Vagina (tissue), 2 donors: ENCODE measurements around the gene SALL1. TPM values are rescaled to one million over a fixed set of nuclear protein-coding genes. Genes with fewer than 3 reads are reported as not detected.

ENCODE experiments used
- DNase-seq, 2 donors: peaks; one replicate each; pipeline ENCODE4 v3.0.0-alpha.2; 2017; ENCODE audit errors: extremely low spot score in 2 of 2
- H3K27ac ChIP-seq: fragments of 200-600 bp; sonication (generic); one replicate; pipeline ENCODE4 v1.5.1; 2019
- H3K27me3 ChIP-seq: fragments of 200-600 bp; sonication (generic); one replicate; pipeline ENCODE4 v1.5.1; 2019
- H3K36me3 ChIP-seq, 2 donors: fragments of 200-600 bp; sonication (generic); one replicate each; pipeline ENCODE4 v1.5.1; 2017 to 2019
- H3K4me1 ChIP-seq: fragments of 200-600 bp; sonication (generic); one replicate; pipeline ENCODE4 v1.5.1; 2019
- H3K4me3 ChIP-seq, 2 donors: fragments of 200-600 bp; sonication (generic); 1 replicate in 1 of 2; 2 replicates in 1 of 2; pipeline ENCODE4 v1.5.1; 2016 to 2019
- H3K9me3 ChIP-seq: fragments of 200-600 bp; sonication (generic); one replicate; pipeline ENCODE4 v1.5.1; 2019
- POLR2A ChIP-seq, 2 donors: fragments of 450-650 bp; IDR thresholded peaks; one replicate each; pipeline ENCODE4 v1.6.1; 2017; ENCODE audit warnings: antibody characterized with exemption in 2 of 2, mild to moderate bottlenecking in 2 of 2, moderate library complexity in 2 of 2
- POLR2AphosphoS5 ChIP-seq, 2 donors: sonication (generic); formaldehyde crosslinking; IDR thresholded peaks; one replicate each; pipeline ENCODE4 v1.9.0; 2017; ENCODE audit warnings: antibody characterized with exemption in 2 of 2, mild to moderate bottlenecking in 2 of 2, low read depth in 1 of 2; ENCODE audit not compliant: insufficient read depth in 1 of 2
- intact Hi-C: fragments of 100-400 bp; cut with DNase I; formaldehyde crosslinking; loops from one replicate; pipeline ENCODE4 v1.15.1; 2023
- total RNA-seq: library from RNA; depleted of rRNA; stranded (reverse); fragments of >200 nt; gene quantifications from one replicate; pipeline ENCODE4 v1.2.3, GENCODE V29; 2016
- TF ChIP-seq, protein P1 (sequence below), 3 experiments: fragments of 450-650 bp in 2 of 3; fragments of 200-600 bp in 1 of 3; sonication (generic) in 1 of 3; IDR thresholded peaks; one replicate each; pipeline ENCODE4 v1.5.1; 2017 to 2019; ENCODE audit warnings: antibody characterized with exemption in 3 of 3, mild to moderate bottlenecking in 2 of 3, moderate library complexity in 2 of 3

SALL1 gene
- total RNA-seq, 1 donor from 2014 or later: 6.9 TPM

DNA sequence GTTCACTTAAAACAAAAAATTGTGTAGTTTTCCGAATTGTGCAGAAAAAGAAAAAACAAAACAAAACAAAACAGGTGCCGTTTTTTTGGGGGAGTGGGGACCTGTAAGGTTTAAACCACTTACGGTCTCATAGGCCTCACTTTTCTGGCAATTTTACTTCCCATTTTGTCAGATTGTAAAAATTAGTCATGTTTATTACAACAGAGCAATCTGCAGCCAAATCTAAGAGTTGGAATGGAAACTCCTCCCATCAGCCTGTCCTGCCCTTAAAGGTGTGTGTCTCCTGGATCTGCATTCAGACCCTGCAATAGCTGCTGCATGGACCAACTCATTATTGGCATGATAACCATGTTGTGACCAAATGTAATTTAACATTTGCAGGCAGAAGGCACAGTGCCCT is 8.2 kb upstream of the SALL1 start:
- TF ChIP-seq, protein P1, sequence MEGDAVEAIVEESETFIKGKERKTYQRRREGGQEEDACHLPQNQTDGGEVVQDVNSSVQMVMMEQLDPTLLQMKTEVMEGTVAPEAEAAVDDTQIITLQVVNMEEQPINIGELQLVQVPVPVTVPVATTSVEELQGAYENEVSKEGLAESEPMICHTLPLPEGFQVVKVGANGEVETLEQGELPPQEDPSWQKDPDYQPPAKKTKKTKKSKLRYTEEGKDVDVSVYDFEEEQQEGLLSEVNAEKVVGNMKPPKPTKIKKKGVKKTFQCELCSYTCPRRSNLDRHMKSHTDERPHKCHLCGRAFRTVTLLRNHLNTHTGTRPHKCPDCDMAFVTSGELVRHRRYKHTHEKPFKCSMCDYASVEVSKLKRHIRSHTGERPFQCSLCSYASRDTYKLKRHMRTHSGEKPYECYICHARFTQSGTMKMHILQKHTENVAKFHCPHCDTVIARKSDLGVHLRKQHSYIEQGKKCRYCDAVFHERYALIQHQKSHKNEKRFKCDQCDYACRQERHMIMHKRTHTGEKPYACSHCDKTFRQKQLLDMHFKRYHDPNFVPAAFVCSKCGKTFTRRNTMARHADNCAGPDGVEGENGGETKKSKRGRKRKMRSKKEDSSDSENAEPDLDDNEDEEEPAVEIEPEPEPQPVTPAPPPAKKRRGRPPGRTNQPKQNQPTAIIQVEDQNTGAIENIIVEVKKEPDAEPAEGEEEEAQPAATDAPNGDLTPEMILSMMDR (IDR thresholded peaks at IDR 0.05): no peak
- TF ChIP-seq POLR2AphosphoS5 (IDR thresholded peaks at IDR 0.05; ENCODE audit: insufficient read depth in 1 of 2, low read depth in 1 of 2) (no peak), POLR2A (IDR thresholded peaks at IDR 0.05) (no peak)
- intact Hi-C loops: no loop called here
- no peaks in the 10 kb centered on the region for H3K9me3 ChIP-seq
- H3K4me3 ChIP-seq: no peak overlapping the region
- H3K4me1 ChIP-seq: peaks cover 18% of the 10 kb centered on the region
- no peak for DNase-seq
- H3K27ac ChIP-seq: peak overlapping the region; percentile 45
- H3K27me3 ChIP-seq: no peaks in the 10 kb centered on the region
- H3K36me3 ChIP-seq: no peaks in the 10 kb centered on the region

GRCh38 chr16:51157698-51158097 is 6.6 kb upstream of the SALL1 start:
- no peak overlapping the region for H3K4me3 ChIP-seq
- no peaks in the 10 kb centered on the region for H3K9me3 ChIP-seq
- peaks cover 18% of the 10 kb centered on the region for H3K4me1 ChIP-seq
- DNase-seq: no peak
- intact Hi-C loops: no loop called here
- peak overlapping the region; percentile 92 for H3K27ac ChIP-seq
- no peaks in the 10 kb centered on the region for H3K36me3 ChIP-seq
- no peaks in the 10 kb centered on the region for H3K27me3 ChIP-seq
- TF ChIP-seq POLR2A (IDR thresholded peaks at IDR 0.05): no peak
- TF ChIP-seq POLR2AphosphoS5 (IDR thresholded peaks at IDR 0.05; ENCODE audit: insufficient read depth in 1 of 2, low read depth in 1 of 2): no peak
- TF ChIP-seq, protein P1 (IDR thresholded peaks at IDR 0.05): no peak

- peak overlapping the region; percentile 92 for H3K27ac ChIP-seq
- H3K4me1 ChIP-seq: peaks cover 12% of the 10 kb centered on the region
- H3K27me3 ChIP-seq: no peaks in the 10 kb centered on the region
- intact Hi-C loops: no loop called here
- no peak for DNase-seq
- peak overlapping the region in 1 of 2 donors; percentile 67 for H3K4me3 ChIP-seq
- no peak for TF ChIP-seq POLR2A (IDR thresholded peaks at IDR 0.05)
- TF ChIP-seq POLR2AphosphoS5 (IDR thresholded peaks at IDR 0.05; ENCODE audit: insufficient read depth in 1 of 2, low read depth in 1 of 2): no peak
- TF ChIP-seq, protein P1 (IDR thresholded peaks at IDR 0.05): no peak
- no peaks in the 10 kb centered on the region for H3K36me3 ChIP-seq
- no peaks in the 10 kb centered on the region for H3K9me3 ChIP-seq
Observed at GRCh38 chr16:51156807-51157200, 5.7 kb upstream of the SALL1 start.

GRCh38 chr16:51155820-51156806 is 5.0 kb upstream of the SALL1 start:
- no peaks in the 10 kb centered on the region for H3K36me3 ChIP-seq
- intact Hi-C loops: no loop called here
- H3K4me1 ChIP-seq: peaks cover 12% of the 10 kb centered on the region
- H3K4me3 ChIP-seq: peak overlapping the region; percentile 56 to 67
- no peaks in the 10 kb centered on the region for H3K27me3 ChIP-seq
- DNase-seq: no peak
- TF ChIP-seq POLR2AphosphoS5 (IDR thresholded peaks at IDR 0.05; ENCODE audit: insufficient read depth in 1 of 2, low read depth in 1 of 2): peak in 1 of 2 donors; percentile 10
- no peak for TF ChIP-seq POLR2A (IDR thresholded peaks at IDR 0.05)
- H3K27ac ChIP-seq: peak overlapping the region; percentile 92
- no peaks in the 10 kb centered on the region for H3K9me3 ChIP-seq

- Histone ChIP-seq H3K4me3 (peak overlapping the region; percentile 56 to 67), H3K27ac (peak overlapping the region; percentile 92), H3K9me3 (no peaks in the 10 kb centered on the region), H3K36me3 (no peaks in the 10 kb centered on the region), H3K27me3 (no peaks in the 10 kb centered on the region), H3K4me1 (peaks cover 12% of the 10 kb centered on the region)
- intact Hi-C loops: no loop called here
- TF ChIP-seq, protein P1 (IDR thresholded peaks at IDR 0.05): no peak
- TF ChIP-seq POLR2AphosphoS5 (IDR thresholded peaks at IDR 0.05; ENCODE audit: insufficient read depth in 1 of 2, low read depth in 1 of 2): peak in 1 of 2 donors; percentile 62
- DNase-seq: no peak
Observed at GRCh38 chr16:51155199-51155607, 4.1 kb upstream of the SALL1 start.
